ENCODE measurements around the gene PIGS. TPM values are rescaled to one million over a fixed set of nuclear protein-coding genes. Genes with fewer than 3 reads are reported as not detected.
A peak's percentile ranks its signal among the peaks of the same experiment; 100 is the strongest.
"Not testable (repeated sequence)": the region's sequence is repeated elsewhere in the genome, so short reads cannot be mapped to it uniquely, and the experiment has no call there.

PIGS gene
- polyA plus RNA-seq, 1 experiment, result 51.8 TPM

GRCh38 chr17:28524476-28525424 is 46.6 kb downstream of the PIGS start:
- Histone ChIP-seq H3K27me3 (ENCODE audit: control insufficient read depth, insufficient read depth, low read length) (peaks cover 19% of the 10 kb centered on the region), H3K9me3 (ENCODE audit: control insufficient read depth, insufficient read depth, low read length) (no peaks in the 10 kb centered on the region; the same call in 1 of the 2 replicates), H3K27ac (ENCODE audit: low read depth, low read length) (no peak overlapping the region), H3K4me3 (ENCODE audit: low read depth, low read length) (no peak overlapping the region)
- ChIA-PET POLR2A (no interaction called here), CTCF (interaction anchor here (1.4 kb wide), 1 partner anchor 16 kb away, joined by 4 read pairs; no protein-coding TSS in a partner anchor)
- TF ChIP-seq, protein P1, sequence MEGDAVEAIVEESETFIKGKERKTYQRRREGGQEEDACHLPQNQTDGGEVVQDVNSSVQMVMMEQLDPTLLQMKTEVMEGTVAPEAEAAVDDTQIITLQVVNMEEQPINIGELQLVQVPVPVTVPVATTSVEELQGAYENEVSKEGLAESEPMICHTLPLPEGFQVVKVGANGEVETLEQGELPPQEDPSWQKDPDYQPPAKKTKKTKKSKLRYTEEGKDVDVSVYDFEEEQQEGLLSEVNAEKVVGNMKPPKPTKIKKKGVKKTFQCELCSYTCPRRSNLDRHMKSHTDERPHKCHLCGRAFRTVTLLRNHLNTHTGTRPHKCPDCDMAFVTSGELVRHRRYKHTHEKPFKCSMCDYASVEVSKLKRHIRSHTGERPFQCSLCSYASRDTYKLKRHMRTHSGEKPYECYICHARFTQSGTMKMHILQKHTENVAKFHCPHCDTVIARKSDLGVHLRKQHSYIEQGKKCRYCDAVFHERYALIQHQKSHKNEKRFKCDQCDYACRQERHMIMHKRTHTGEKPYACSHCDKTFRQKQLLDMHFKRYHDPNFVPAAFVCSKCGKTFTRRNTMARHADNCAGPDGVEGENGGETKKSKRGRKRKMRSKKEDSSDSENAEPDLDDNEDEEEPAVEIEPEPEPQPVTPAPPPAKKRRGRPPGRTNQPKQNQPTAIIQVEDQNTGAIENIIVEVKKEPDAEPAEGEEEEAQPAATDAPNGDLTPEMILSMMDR (IDR thresholded peaks at IDR 0.05; ENCODE audit: low read depth, low read length), result no peak
- peak; percentile 30 for DNase-seq (ENCODE audit: low read depth, low spot score)

- DNase-seq (ENCODE audit: low read depth, low spot score), result no peak
- Histone ChIP-seq H3K9me3 (ENCODE audit: control insufficient read depth, insufficient read depth, low read length) (no peaks in the 10 kb centered on the region; the same call in 1 of the 2 replicates), H3K27me3 (ENCODE audit: control insufficient read depth, insufficient read depth, low read length) (peaks cover 19% of the 10 kb centered on the region), H3K4me3 (ENCODE audit: low read depth, low read length) (no peak overlapping the region), H3K27ac (ENCODE audit: low read depth, low read length) (no peak overlapping the region)
- TF ChIP-seq, protein P1 (IDR thresholded peaks at IDR 0.05; ENCODE audit: low read depth, low read length), result no peak
- ChIA-PET CTCF (no interaction called here), POLR2A (no interaction called here)
Observed at GRCh38 chr17:28523876-28524275, 47.4 kb downstream of the PIGS start.

GRCh38 chr17:28523186-28523585 is 48.1 kb downstream of the PIGS start:
- no peak for DNase-seq (ENCODE audit: low read depth, low spot score)
- H3K9me3 ChIP-seq (ENCODE audit: control insufficient read depth, insufficient read depth, low read length), result no peaks in the 10 kb centered on the region; the same call in 1 of the 2 replicates
- TF ChIP-seq, protein P1 (IDR thresholded peaks at IDR 0.05; ENCODE audit: low read depth, low read length), result no peak
- ChIA-PET POLR2A (no interaction called here), CTCF (no interaction called here)
- no peak overlapping the region for H3K4me3 ChIP-seq (ENCODE audit: low read depth, low read length)
- H3K27ac ChIP-seq (ENCODE audit: low read depth, low read length), result no peak overlapping the region
- H3K27me3 ChIP-seq (ENCODE audit: control insufficient read depth, insufficient read depth, low read length), result peaks cover 22% of the 10 kb centered on the region

- CTCF ChIA-PET, result not testable (repeated sequence)
Observed at GRCh38 chr17:28522281-28522680, 49.0 kb downstream of the PIGS start.

DNA sequence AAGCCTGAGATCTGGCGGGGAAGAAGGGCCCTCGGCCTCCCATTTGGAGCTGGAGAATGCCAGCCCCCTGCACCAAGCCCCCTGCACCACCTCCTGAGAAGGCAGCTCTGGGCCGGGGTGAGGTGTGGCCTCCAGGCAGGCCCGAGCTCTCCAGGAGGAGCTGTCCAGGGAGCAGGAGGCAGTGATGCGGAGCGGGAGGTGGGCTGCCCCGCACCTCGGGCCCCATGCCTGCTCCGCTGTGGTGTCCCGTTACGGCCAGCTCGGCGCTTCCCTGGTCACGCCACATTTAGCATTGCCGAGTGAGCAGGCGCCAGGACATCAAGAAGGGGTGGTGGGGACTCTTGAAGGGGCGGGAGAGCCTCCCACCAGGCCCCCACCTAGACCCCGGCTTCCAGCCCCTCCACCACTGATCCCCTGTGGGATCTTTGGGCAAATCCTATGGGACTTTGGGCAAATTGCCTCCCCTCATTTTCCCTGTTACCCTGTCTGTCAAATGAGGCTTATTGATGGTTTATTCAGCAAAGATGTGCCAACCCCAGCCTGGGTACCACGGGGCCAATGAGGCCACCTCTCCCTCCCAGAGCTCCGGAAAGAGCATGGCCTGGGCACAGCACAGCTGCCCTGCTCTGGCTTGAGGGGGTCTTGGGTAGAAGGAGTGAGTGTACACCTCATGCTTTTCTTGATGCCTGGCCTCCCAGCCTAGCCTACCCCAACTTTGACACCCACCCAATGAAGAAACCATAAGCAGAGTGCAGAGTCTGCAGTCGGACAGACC is 49.8 kb downstream of the PIGS start:
- DNase-seq (ENCODE audit: low read depth, low spot score), result no peak
- no peaks in the 10 kb centered on the region; the same call in 1 of the 2 replicates for H3K9me3 ChIP-seq (ENCODE audit: control insufficient read depth, insufficient read depth, low read length)
- TF ChIP-seq, protein P1 (IDR thresholded peaks at IDR 0.05; ENCODE audit: low read depth, low read length), result no peak
- ChIA-PET POLR2A (no interaction called here), CTCF (interaction anchor here (0.9 kb wide), 1 partner anchor 104 kb away, joined by 3 read pairs; no protein-coding TSS in a partner anchor)
- H3K4me3 ChIP-seq (ENCODE audit: low read depth, low read length), result no peak overlapping the region
- H3K27ac ChIP-seq (ENCODE audit: low read depth, low read length), result no peak overlapping the region
- H3K27me3 ChIP-seq (ENCODE audit: control insufficient read depth, insufficient read depth, low read length), result peaks cover 23% of the 10 kb centered on the region

More at GRCh38 chr17:28522281-28522680, 49.0 kb downstream of the PIGS start:
- POLR2A ChIA-PET; H3K4me3 ChIP-seq (ENCODE audit: low read depth, low read length); H3K27ac ChIP-seq (ENCODE audit: low read depth, low read length); DNase-seq (ENCODE audit: low read depth, low spot score); H3K9me3 ChIP-seq (ENCODE audit: control insufficient read depth, insufficient read depth, low read length): not testable (repeated sequence)
- H3K27me3 ChIP-seq (ENCODE audit: control insufficient read depth, insufficient read depth, low read length), result peaks cover 23% of the 10 kb centered on the region

All from AG04450 (cell line).